Stimulated activated CD8-positive, alpha-beta memory T cell treated with anti-CD3 and anti-CD28 coated beads, Interleukin-15, amount 100 ng/mL, for 4 hours (primary cell): ENCODE results near the gene MUC5AC.
"Not testable (repeated sequence)": the region's sequence is repeated elsewhere in the genome, so short reads cannot be mapped to it uniquely, and the experiment has no call there.

Experiments
- DNase-seq, 2 donors: peaks; one replicate each; pipeline ENCODE4 v3.0.0-alpha.2; 2020; ENCODE audit warnings: low read depth in 2 of 2

MUC5AC gene

GRCh38 chr11:1157645-1158591 lies at the start of gene MUC5AC:
Gene MUC5AC (plus strand): TSS chr11:1157953. CDS start chr11:1158000, 47 bp downstream.
- DNase-seq = no peak

GRCh38 chr11:1108246-1108900 lies 49.4 kb upstream of the MUC5AC start:
- DNase-seq = no peak

- no peak for DNase-seq
These were observed 48.4 kb upstream of the MUC5AC start for GRCh38 chr11:1109101-1109917.

GRCh38 chr11:1109918-1110705 lies 47.6 kb upstream of the MUC5AC start:
- no peak for DNase-seq

GRCh38 chr11:1111545-1112212 lies 46.1 kb upstream of the MUC5AC start:
- DNase-seq = no peak

- no peak for DNase-seq
These were observed 45.2 kb upstream of the MUC5AC start for GRCh38 chr11:1112351-1113191.

- DNase-seq = no peak
These were observed 44.1 kb upstream of the MUC5AC start for GRCh38 chr11:1113405-1114201.

GRCh38 chr11:1115292-1115691 lies 42.5 kb upstream of the MUC5AC start:
- not testable (repeated sequence) for DNase-seq

GRCh38 chr11:1116104-1116503 lies 41.6 kb upstream of the MUC5AC start:
- no peak for DNase-seq

GRCh38 chr11:1116666-1117390 lies 40.9 kb upstream of the MUC5AC start:
- no peak for DNase-seq

- DNase-seq = no peak
These were observed 39.8 kb upstream of the MUC5AC start for GRCh38 chr11:1117992-1118391.

GRCh38 chr11:1118755-1119603 lies 38.8 kb upstream of the MUC5AC start:
- DNase-seq = no peak

- DNase-seq = no peak
These were observed 38.1 kb upstream of the MUC5AC start for GRCh38 chr11:1119604-1120146.

- DNase-seq = no peak
These were observed 37.0 kb upstream of the MUC5AC start for GRCh38 chr11:1120532-1121330.

GRCh38 chr11:1121331-1121812 lies 36.4 kb upstream of the MUC5AC start:
- no peak for DNase-seq
